ENCODE data around the gene SLC25A40. TPM values are rescaled to one million over a fixed set of nuclear protein-coding genes. Genes with fewer than 3 reads are reported as not detected.
"Not testable (repeated sequence)": the region's sequence is repeated elsewhere in the genome, so short reads cannot be mapped to it uniquely, and the experiment has no call there.

SLC25A40 gene, protein sequence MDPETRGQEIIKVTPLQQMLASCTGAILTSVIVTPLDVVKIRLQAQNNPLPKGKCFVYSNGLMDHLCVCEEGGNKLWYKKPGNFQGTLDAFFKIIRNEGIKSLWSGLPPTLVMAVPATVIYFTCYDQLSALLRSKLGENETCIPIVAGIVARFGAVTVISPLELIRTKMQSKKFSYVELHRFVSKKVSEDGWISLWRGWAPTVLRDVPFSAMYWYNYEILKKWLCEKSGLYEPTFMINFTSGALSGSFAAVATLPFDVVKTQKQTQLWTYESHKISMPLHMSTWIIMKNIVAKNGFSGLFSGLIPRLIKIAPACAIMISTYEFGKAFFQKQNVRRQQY
- total RNA-seq: 10 to 100 TPM in 3 of 6 experiments, 1 to 10 TPM in 3; 6.1 to 27.0 (median 10.1) TPM
- long read RNA-seq, full-length matches to known transcripts: 2 of 2 reads
- long read RNA-seq, partial matches to known transcripts: 0 of 2 reads
- long read RNA-seq, other reads (novel, unspliced or antisense): 0 of 2 reads

DNA sequence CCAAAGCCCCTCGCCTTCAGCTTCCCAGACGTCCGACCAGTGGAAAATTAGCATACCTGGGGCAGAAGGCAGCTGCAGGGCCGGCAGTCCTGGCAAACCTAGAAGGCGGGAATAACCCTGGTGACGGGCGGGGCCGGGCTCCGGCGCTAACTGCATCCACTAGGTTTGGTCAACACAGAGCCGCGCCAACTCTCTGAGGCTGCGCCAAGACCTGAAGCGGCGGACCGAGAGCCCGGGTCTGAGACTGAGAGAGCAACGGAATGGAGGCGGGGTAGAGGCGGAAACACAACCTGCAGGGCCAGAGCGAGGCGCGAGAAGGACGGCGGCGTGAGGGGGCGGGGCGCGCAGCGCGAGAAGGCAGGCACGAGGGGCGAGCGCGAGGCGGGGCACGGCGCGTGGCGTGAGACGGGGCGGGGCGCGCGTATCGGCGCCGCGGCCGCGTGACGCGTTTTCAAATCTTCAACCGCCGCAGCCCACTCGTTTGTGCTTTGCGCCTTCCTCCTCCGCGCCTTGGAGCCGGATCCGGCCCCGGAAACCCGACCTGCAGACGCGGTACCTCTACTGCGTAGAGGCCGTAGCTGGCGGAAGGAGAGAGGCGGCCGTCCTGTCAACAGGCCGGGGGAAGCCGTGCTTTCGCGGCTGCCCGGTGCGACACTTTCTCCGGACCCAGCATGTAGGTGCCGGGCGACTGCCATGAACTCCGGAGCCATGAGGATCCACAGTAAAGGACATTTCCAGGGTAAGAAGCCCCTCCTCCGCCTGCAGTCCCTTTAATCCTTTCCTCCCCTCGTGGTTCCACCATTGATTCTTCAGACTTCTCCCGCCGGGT, at the start of gene SLC25A40, which contains the start of gene DBF4:
Gene SLC25A40 (minus strand): TSS at position 321 of the 829 bp plus-strand sequence. CDS start 17,633 bp downstream, outside the sequence.
Gene DBF4 (plus strand): TSS at position 454 of the 829 bp plus-strand sequence. CDS start 240 bp downstream, at position 694.
- intact Hi-C loops (cut with DNase I): no loop called here
- H3K36me3 ChIP-seq: no peaks in the 10 kb centered on the region
- H3K27me3 ChIP-seq: no peaks in the 10 kb centered on the region
- peaks cover 0 to 17% (median 7%) of the 10 kb centered on the region in 4 donors for H3K4me1 ChIP-seq
- peak within 1 kb of the TSS; percentile 89 to 93 (median 92) for H3K27ac ChIP-seq
- ATAC-seq (peak; percentile 94 to 96 (median 96)), DNase-seq (peak; percentile 97 to 99 (median 98))
- WGBS (ENCODE audit: insufficient coverage, low coverage, low lambda C conversion rate, missing lambda C conversion rate): under 1% methylated on average over 39 of the region's 84 CpGs
- H3K4me3 ChIP-seq: peak within 1 kb of the TSS; percentile 76 to 88 (median 79)
- H3K9me3 ChIP-seq: no peaks in the 10 kb centered on the region
- peak; percentile 66 for TF ChIP-seq POLR2A (IDR thresholded peaks at IDR 0.05)
- TF ChIP-seq, protein P1, sequence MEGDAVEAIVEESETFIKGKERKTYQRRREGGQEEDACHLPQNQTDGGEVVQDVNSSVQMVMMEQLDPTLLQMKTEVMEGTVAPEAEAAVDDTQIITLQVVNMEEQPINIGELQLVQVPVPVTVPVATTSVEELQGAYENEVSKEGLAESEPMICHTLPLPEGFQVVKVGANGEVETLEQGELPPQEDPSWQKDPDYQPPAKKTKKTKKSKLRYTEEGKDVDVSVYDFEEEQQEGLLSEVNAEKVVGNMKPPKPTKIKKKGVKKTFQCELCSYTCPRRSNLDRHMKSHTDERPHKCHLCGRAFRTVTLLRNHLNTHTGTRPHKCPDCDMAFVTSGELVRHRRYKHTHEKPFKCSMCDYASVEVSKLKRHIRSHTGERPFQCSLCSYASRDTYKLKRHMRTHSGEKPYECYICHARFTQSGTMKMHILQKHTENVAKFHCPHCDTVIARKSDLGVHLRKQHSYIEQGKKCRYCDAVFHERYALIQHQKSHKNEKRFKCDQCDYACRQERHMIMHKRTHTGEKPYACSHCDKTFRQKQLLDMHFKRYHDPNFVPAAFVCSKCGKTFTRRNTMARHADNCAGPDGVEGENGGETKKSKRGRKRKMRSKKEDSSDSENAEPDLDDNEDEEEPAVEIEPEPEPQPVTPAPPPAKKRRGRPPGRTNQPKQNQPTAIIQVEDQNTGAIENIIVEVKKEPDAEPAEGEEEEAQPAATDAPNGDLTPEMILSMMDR (IDR thresholded peaks at IDR 0.05): no peak

DNA sequence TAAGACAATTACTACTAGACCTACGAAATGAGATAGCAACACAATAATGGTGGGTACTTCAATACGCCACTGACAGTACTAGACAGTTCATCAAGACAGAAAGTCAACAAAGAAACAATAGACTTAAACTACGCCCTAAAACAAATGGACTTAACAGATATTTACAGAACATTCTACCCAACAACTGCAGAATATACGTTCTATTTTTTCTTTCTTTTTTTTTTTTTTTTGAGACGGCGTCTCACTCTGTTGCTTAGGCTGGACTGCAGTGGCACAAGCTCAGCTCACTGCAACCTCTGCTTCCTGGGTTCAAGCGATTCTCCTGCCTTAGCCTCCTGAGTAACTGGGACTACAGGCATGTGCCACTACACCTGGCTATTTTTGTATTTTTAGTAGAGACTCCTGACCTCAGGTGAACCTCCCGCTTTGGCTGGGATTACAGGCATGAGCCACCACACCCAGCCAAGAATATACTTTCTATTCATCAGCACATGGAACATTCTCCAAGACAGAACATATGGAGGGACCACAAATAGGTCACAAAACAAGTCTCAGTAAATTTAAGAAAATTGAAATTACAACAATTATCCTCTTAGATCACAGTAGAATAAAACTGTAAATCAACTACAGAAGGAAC, 46.7 kb upstream of the SLC25A40 start:
- H3K27ac ChIP-seq; H3K9me3 ChIP-seq; H3K36me3 ChIP-seq; intact Hi-C loops (cut with DNase I); ATAC-seq; H3K4me1 ChIP-seq; H3K4me3 ChIP-seq; DNase-seq; H3K27me3 ChIP-seq: not testable (repeated sequence)
- WGBS (ENCODE audit: insufficient coverage, low coverage, low lambda C conversion rate, missing lambda C conversion rate): 86% methylated on average over 8 of the region's 8 CpGs

DNA sequence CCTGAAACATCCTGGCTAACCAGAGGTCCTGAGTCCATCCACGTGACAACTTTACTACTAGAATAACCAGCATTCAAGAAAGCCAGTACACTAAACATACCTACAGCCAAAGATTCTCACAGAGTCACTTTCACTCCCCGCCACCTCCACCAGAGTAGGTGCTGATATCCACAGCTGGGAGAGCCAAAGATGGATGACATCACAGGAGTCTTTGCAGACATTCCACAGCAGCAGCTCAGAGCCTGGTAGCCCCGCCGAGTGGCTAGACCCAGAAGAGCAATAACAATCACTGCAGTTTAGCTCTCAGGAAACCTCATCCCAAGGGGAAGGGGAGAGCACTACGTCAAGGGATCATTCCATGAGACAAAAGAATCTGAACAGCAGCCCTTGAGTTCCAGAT, 44.4 kb upstream of the SLC25A40 start:
- no peak overlapping the region for H3K27ac ChIP-seq
- TF ChIP-seq, protein P1 (IDR thresholded peaks at IDR 0.05): no peak
- no peak for TF ChIP-seq POLR2A (IDR thresholded peaks at IDR 0.05)
- H3K4me3 ChIP-seq: no peak overlapping the region
- no peaks in the 10 kb centered on the region for H3K4me1 ChIP-seq
- 74% methylated on average over 5 of the region's 5 CpGs for WGBS (ENCODE audit: insufficient coverage, low coverage, low lambda C conversion rate, missing lambda C conversion rate)
- no peak for ATAC-seq
- no peak for DNase-seq
- intact Hi-C loops (cut with DNase I): no loop called here
- no peaks in the 10 kb centered on the region for H3K36me3 ChIP-seq
- no peaks in the 10 kb centered on the region for H3K9me3 ChIP-seq
- no peaks in the 10 kb centered on the region for H3K27me3 ChIP-seq

DNA sequence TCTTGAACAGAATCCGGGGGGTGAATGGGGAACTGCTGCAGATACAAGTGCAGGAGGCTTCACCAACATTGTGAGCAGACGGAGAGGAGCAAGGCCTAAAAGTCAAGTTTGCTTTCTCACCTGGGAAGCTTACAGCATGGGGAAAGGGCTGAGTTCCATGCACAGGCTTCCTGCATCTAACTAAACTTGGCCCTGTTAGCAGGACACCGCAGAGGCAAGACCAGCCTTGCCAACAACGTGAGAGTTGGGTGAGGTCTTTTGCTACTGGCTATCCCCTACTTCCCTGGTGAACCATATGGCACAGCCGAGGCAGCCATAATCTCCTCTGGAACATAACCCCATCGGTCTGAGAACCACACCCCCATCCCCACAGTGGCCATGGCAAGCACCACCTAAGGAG, 43.7 kb upstream of the SLC25A40 start:
- H3K9me3 ChIP-seq: no peaks in the 10 kb centered on the region
- DNase-seq (no peak), ATAC-seq (no peak)
- H3K4me1 ChIP-seq: no peaks in the 10 kb centered on the region
- no peak for TF ChIP-seq POLR2A (IDR thresholded peaks at IDR 0.05)
- TF ChIP-seq, protein P1 (IDR thresholded peaks at IDR 0.05): no peak
- H3K27ac ChIP-seq: no peak overlapping the region
- 100% methylated on average over 1 of the region's 6 CpGs for WGBS (ENCODE audit: insufficient coverage, low coverage, low lambda C conversion rate, missing lambda C conversion rate)
- H3K4me3 ChIP-seq: no peak overlapping the region
- no peaks in the 10 kb centered on the region for H3K27me3 ChIP-seq
- intact Hi-C loops (cut with DNase I): no loop called here
- no peaks in the 10 kb centered on the region for H3K36me3 ChIP-seq
